BE2C (cell line): ENCODE data around the gene PCBP3.

Source experiments
- DNase-seq: peaks from one replicate; pipeline ENCODE4 v3.0.0-alpha.2; 2020
- H3K27me3 ChIP-seq: fragments of 250-450 bp; sonication (Bioruptor Pico); 2 replicates; pipeline ENCODE4 v1.5.1; 2020; ENCODE audit warnings: mild to moderate bottlenecking
- H3K36me3 ChIP-seq: fragments of 250-450 bp; sonication (Bioruptor Pico); 2 replicates; pipeline ENCODE4 v1.5.1; 2020; ENCODE audit warnings: mild to moderate bottlenecking
- H3K4me1 ChIP-seq: fragments of 250-450 bp; sonication (Bioruptor Pico); 2 replicates; pipeline ENCODE4 v1.5.1; 2020
- H3K4me3 ChIP-seq: 2 replicates; pipeline ENCODE4 v1.5.1; 2011; ENCODE audit warnings: low read depth, low read length
- H3K9me3 ChIP-seq: fragments of 250-450 bp; sonication (Bioruptor Pico); 2 replicates; pipeline ENCODE4 v1.5.1; 2020
- CTCF ChIP-seq: IDR thresholded peaks from 2 replicates; pipeline ENCODE4 v1.5.1; 2012; ENCODE audit warnings: mild to moderate bottlenecking, low read depth, low read length

Gene PCBP3

GRCh38 chr21:45763074-45763473 lies 119.5 kb downstream of the PCBP3 start:
- TF ChIP-seq CTCF: no peak
- Histone ChIP-seq H3K27me3 (no peaks in the 10 kb centered on the region), H3K4me3 (no peak overlapping the region), H3K9me3 (no peaks in the 10 kb centered on the region), H3K4me1 (peaks cover 18% of the 10 kb centered on the region), H3K36me3 (peaks cover 13% of the 10 kb centered on the region)
- no peak for DNase-seq

- Histone ChIP-seq H3K4me1 (peaks cover 23% of the 10 kb centered on the region), H3K27me3 (no peaks in the 10 kb centered on the region), H3K9me3 (no peaks in the 10 kb centered on the region), H3K36me3 (peaks cover 13% of the 10 kb centered on the region), H3K4me3 (no peak overlapping the region)
- TF ChIP-seq CTCF: no peak
- DNase-seq: no peak
Observed at GRCh38 chr21:45763506-45763905, 120.0 kb downstream of the PCBP3 start.

GRCh38 chr21:45764792-45765191 lies 121.3 kb downstream of the PCBP3 start:
- Histone ChIP-seq H3K9me3 (no peaks in the 10 kb centered on the region), H3K4me1 (peaks cover 28% of the 10 kb centered on the region), H3K36me3 (peaks cover 13% of the 10 kb centered on the region), H3K27me3 (no peaks in the 10 kb centered on the region), H3K4me3 (no peak overlapping the region)
- DNase-seq: no peak
- TF ChIP-seq CTCF: no peak

- no peak for DNase-seq
- no peak overlapping the region for H3K4me3 ChIP-seq
- H3K36me3 ChIP-seq: peaks cover 9% of the 10 kb centered on the region
- no peaks in the 10 kb centered on the region for H3K27me3 ChIP-seq
- no peaks in the 10 kb centered on the region for H3K9me3 ChIP-seq
- H3K4me1 ChIP-seq: peaks cover 28% of the 10 kb centered on the region
- TF ChIP-seq CTCF: no peak
Observed at GRCh38 chr21:45765375-45765774, 121.8 kb downstream of the PCBP3 start.

- H3K4me3 ChIP-seq: no peak overlapping the region
- TF ChIP-seq CTCF: no peak
- H3K27me3 ChIP-seq: no peaks in the 10 kb centered on the region
- DNase-seq: no peak
- H3K9me3 ChIP-seq: no peaks in the 10 kb centered on the region
- peaks cover 28% of the 10 kb centered on the region for H3K4me1 ChIP-seq
- peaks cover 6% of the 10 kb centered on the region for H3K36me3 ChIP-seq
Observed at GRCh38 chr21:45766055-45766454, 122.5 kb downstream of the PCBP3 start.

- Histone ChIP-seq H3K4me3 (no peak overlapping the region), H3K4me1 (peaks cover 28% of the 10 kb centered on the region), H3K9me3 (no peaks in the 10 kb centered on the region), H3K27me3 (no peaks in the 10 kb centered on the region), H3K36me3 (peaks cover 6% of the 10 kb centered on the region)
- TF ChIP-seq CTCF: no peak
- no peak for DNase-seq
Observed at GRCh38 chr21:45766501-45766900, 123.0 kb downstream of the PCBP3 start.
